WTC11 (cell line): ENCODE data around the gene VPS35L. TPM values are rescaled to one million over a fixed set of nuclear protein-coding genes. Genes with fewer than 3 reads are reported as not detected.

Experiments used
- ATAC-seq: fragments of 200-7000 bp; cut with Tn5 transposase; 2 replicates; pipeline ENCODE4 v1.10.0; 2021; ENCODE audit warnings: mild to moderate bottlenecking, moderate library complexity
- CTCF ChIA-PET: fragments of 300-600 bp; sonication (Branson Sonifier 250); formaldehyde crosslinking; loops from one replicate; lab custom pipeline; 2021; ENCODE audit warnings: antibody characterized with exemption; lab: Charles Lee
- POLR2A ChIA-PET: fragments of 350-600 bp; sonication (Branson Sonifier 250); formaldehyde crosslinking; loops from one replicate; lab custom pipeline; 2021; ENCODE audit warnings: antibody characterized with exemption; lab: Charles Lee
- DNase-seq: peaks from one replicate; pipeline ENCODE4 v3.0.0; 2021; ENCODE audit warnings: low spot score
- H3K27ac Mint-ChIP-seq: 2 replicates; pipeline ENCODE4 v1.8.0; 2021; ENCODE audit warnings: mixed read lengths
- H3K27me3 Mint-ChIP-seq: 2 replicates; pipeline ENCODE4 v1.8.0; 2021; ENCODE audit warnings: low read depth, mild to moderate bottlenecking, moderate library complexity, mixed read lengths
- H3K36me3 Mint-ChIP-seq: 2 replicates; pipeline ENCODE4 v1.8.0; 2021; ENCODE audit warnings: mixed read lengths
- H3K4me1 Mint-ChIP-seq: 2 replicates; pipeline ENCODE4 v1.8.0; 2022; ENCODE audit warnings: mixed read lengths
- H3K4me3 Mint-ChIP-seq: 2 replicates; pipeline ENCODE4 v1.8.0; 2021; ENCODE audit warnings: mild to moderate bottlenecking, moderate library complexity, mixed read lengths
- H3K9me3 Mint-ChIP-seq: 2 replicates; pipeline ENCODE4 v1.8.0; 2021; ENCODE audit warnings: mixed read lengths
- AFF4 ChIP-seq: sonication (generic); formaldehyde crosslinking; IDR thresholded peaks from 2 replicates; pipeline ENCODE4 v1.8.1; 2023; ENCODE audit warnings: mild to moderate bottlenecking, missing genetic modification reagents, borderline replicate concordance
- ATF1 ChIP-seq: sonication (generic); formaldehyde crosslinking; IDR thresholded peaks from 2 replicates; pipeline ENCODE4 v1.8.1; 2023; ENCODE audit warnings: mild to moderate bottlenecking, moderate library complexity, missing genetic modification reagents
- ATF2 ChIP-seq: sonication (generic); formaldehyde crosslinking; IDR thresholded peaks from 2 replicates; pipeline ENCODE4 v1.8.1; 2022; ENCODE audit warnings: low read depth, missing genetic modification reagents, borderline replicate concordance
- E2F1 ChIP-seq: sonication (generic); formaldehyde crosslinking; IDR thresholded peaks from 2 replicates; pipeline ENCODE4 v1.8.0; 2022; ENCODE audit warnings: mild to moderate bottlenecking, missing genetic modification reagents
- EMX1 ChIP-seq: fragments of 250-450 bp; sonication (Bioruptor Pico); IDR thresholded peaks from 2 replicates; pipeline ENCODE4 v1.8.0; 2021; ENCODE audit warnings: mild to moderate bottlenecking
- FOXK1 ChIP-seq: sonication (generic); formaldehyde crosslinking; IDR thresholded peaks from 2 replicates; pipeline ENCODE4 v1.8.0; 2022; ENCODE audit warnings: mild to moderate bottlenecking, moderate library complexity, missing genetic modification reagents
- FOXP1 ChIP-seq: sonication (generic); formaldehyde crosslinking; IDR thresholded peaks from 2 replicates; pipeline ENCODE4 v1.8.0; 2022; ENCODE audit warnings: missing genetic modification reagents, mild to moderate bottlenecking, moderate library complexity, borderline replicate concordance
- GTF2I ChIP-seq: fragments of 250-450 bp; sonication (Bioruptor Pico); conservative IDR thresholded peaks from 2 replicates; pipeline ENCODE4 v1.4.0; 2021; ENCODE audit warnings: mild to moderate bottlenecking
- HMGXB4 ChIP-seq: sonication (generic); formaldehyde crosslinking; IDR thresholded peaks from 2 replicates; pipeline ENCODE4 v1.8.1; 2023; ENCODE audit warnings: mild to moderate bottlenecking, moderate library complexity, missing genetic modification reagents
- KAT7 ChIP-seq: sonication (generic); formaldehyde crosslinking; IDR thresholded peaks from 2 replicates; pipeline ENCODE4 v1.8.1; 2023; ENCODE audit warnings: missing genetic modification reagents, mild to moderate bottlenecking, borderline replicate concordance
- MLX ChIP-seq: sonication (generic); formaldehyde crosslinking; IDR thresholded peaks from 2 replicates; pipeline ENCODE4 v1.8.1; 2023; ENCODE audit warnings: mild to moderate bottlenecking, missing genetic modification reagents, moderate library complexity
- PRRX2 ChIP-seq: fragments of 250-450 bp; sonication (Bioruptor Pico); IDR thresholded peaks from 2 replicates; pipeline ENCODE4 v1.8.0; 2021; ENCODE audit warnings: mild to moderate bottlenecking
- SMAD3 ChIP-seq: sonication (generic); formaldehyde crosslinking; IDR thresholded peaks from 2 replicates; pipeline ENCODE4 v1.8.0; 2022; ENCODE audit warnings: missing genetic modification reagents, mild to moderate bottlenecking, borderline replicate concordance
- SMAD4 ChIP-seq: sonication (generic); formaldehyde crosslinking; IDR thresholded peaks from 2 replicates; pipeline ENCODE4 v1.8.0; 2022; ENCODE audit warnings: mild to moderate bottlenecking, missing genetic modification reagents
- SOX15 ChIP-seq: fragments of 250-450 bp; sonication (Bioruptor Pico); IDR thresholded peaks from 2 replicates; pipeline ENCODE4 v1.9.0; 2021; ENCODE audit warnings: mild to moderate bottlenecking
- TCF7 ChIP-seq: sonication (generic); formaldehyde crosslinking; IDR thresholded peaks from 2 replicates; pipeline ENCODE4 v1.8.0; 2022; ENCODE audit warnings: mild to moderate bottlenecking, low read depth, missing genetic modification reagents, moderate library complexity
- TEAD1 ChIP-seq: sonication (generic); formaldehyde crosslinking; IDR thresholded peaks from 2 replicates; pipeline ENCODE4 v1.8.0; 2022; ENCODE audit warnings: mild to moderate bottlenecking, missing genetic modification reagents
- ZNF138 ChIP-seq: sonication (generic); formaldehyde crosslinking; conservative IDR thresholded peaks from 2 replicates; pipeline ENCODE4 v1.8.1; 2022; ENCODE audit warnings: mild to moderate bottlenecking, moderate library complexity, missing genetic modification reagents
- ZNF263 ChIP-seq: sonication (generic); formaldehyde crosslinking; IDR thresholded peaks from 2 replicates; pipeline ENCODE4 v1.8.1; 2022; ENCODE audit warnings: low read depth, mild to moderate bottlenecking, moderate library complexity, missing genetic modification reagents
- ZNF425 ChIP-seq: fragments of 250-450 bp; sonication (Bioruptor Pico); conservative IDR thresholded peaks from 2 replicates; pipeline ENCODE4 v1.9.0; 2021; ENCODE audit warnings: mild to moderate bottlenecking
- ZNF671 ChIP-seq: fragments of 250-450 bp; sonication (Bioruptor Pico); IDR thresholded peaks from 2 replicates; pipeline ENCODE4 v1.8.0; 2021; ENCODE audit warnings: mild to moderate bottlenecking
- total RNA-seq: library from RNA; stranded (reverse); gene quantifications from 3 replicates; pipeline ENCODE4 v1.2.3, GENCODE V29; 2021

Gene VPS35L
- total RNA-seq, 1 experiment from 2014 or later = 59.7 TPM

- no peak for ATAC-seq
- Mint-ChIP-seq H3K27me3 (no peaks in the 10 kb centered on the region), H3K36me3 (peaks cover 14% of the 10 kb centered on the region), H3K27ac (no peak overlapping the region), H3K4me1 (no peaks in the 10 kb centered on the region)
- ChIA-PET CTCF (interaction anchor here (2.1 to 2.2 kb wide), 2 partner anchors 15 to 33 kb away, joined by 7 to 9 read pairs; no protein-coding TSS in a partner anchor), POLR2A (no interaction called here)
- no peak for TF ChIP-seq GTF2I (CRISPR knock-in tag)
- no peak for TF ChIP-seq ZNF263 (CRISPR knock-in tag)
- no peak for TF ChIP-seq SMAD4
- no peak for TF ChIP-seq MLX (CRISPR knock-in tag)
- no peak for TF ChIP-seq ZNF671 (CRISPR knock-in tag)
- TF ChIP-seq EMX1 (CRISPR knock-in tag) = no peak
- no peak for TF ChIP-seq ZNF425 (CRISPR knock-in tag)
- TF ChIP-seq FOXK1 (CRISPR knock-in tag) = no peak
- TF ChIP-seq SOX15 (CRISPR knock-in tag) = no peak
- TF ChIP-seq HMGXB4 (CRISPR knock-in tag) = no peak
- TF ChIP-seq E2F1 = no peak
- no peak for TF ChIP-seq PRRX2 (CRISPR knock-in tag)
- TF ChIP-seq ATF1 = no peak
- no peak for TF ChIP-seq KAT7 (CRISPR knock-in tag)
- no peak for TF ChIP-seq ATF2 (CRISPR knock-in tag)
- TF ChIP-seq FOXP1 (CRISPR knock-in tag) = no peak
- TF ChIP-seq, all 79 proteins: peak for 0
- Mint-ChIP-seq H3K9me3 (no peaks in the 10 kb centered on the region), H3K4me3 (no peak overlapping the region)
- no peak for DNase-seq
These were observed 60.7 kb downstream of the VPS35L start for GRCh38 chr16:19616241-19616640.

GRCh38 chr16:19618876-19619275, 63.4 kb downstream of the VPS35L start:
- Mint-ChIP-seq H3K4me3 (no peak overlapping the region), H3K4me1 (no peaks in the 10 kb centered on the region), H3K27me3 (no peaks in the 10 kb centered on the region), H3K27ac (peak overlapping the region; percentile 8; the same call in 1 of the 2 replicates), H3K9me3 (no peaks in the 10 kb centered on the region), H3K36me3 (peaks cover 12% of the 10 kb centered on the region; the same call in 1 of the 2 replicates)
- no peak for DNase-seq
- no peak for TF ChIP-seq SOX15 (CRISPR knock-in tag)
- ChIA-PET CTCF (no interaction called here), POLR2A (no interaction called here)
- no peak for ATAC-seq

GRCh38 chr16:19621445-19621844, 65.9 kb downstream of the VPS35L start:
- H3K4me1 Mint-ChIP-seq = no peaks in the 10 kb centered on the region
- H3K4me3 Mint-ChIP-seq = no peak overlapping the region
- peaks cover 13% of the 10 kb centered on the region; the same call in 1 of the 2 replicates for H3K36me3 Mint-ChIP-seq

More at GRCh38 chr16:19621445-19621844, 65.9 kb downstream of the VPS35L start:
- H3K27me3 Mint-ChIP-seq = no peaks in the 10 kb centered on the region
- H3K27ac Mint-ChIP-seq = no peak overlapping the region
- H3K9me3 Mint-ChIP-seq = no peaks in the 10 kb centered on the region
- POLR2A ChIA-PET = no interaction called here
- ATAC-seq = no peak
- DNase-seq = no peak
- TF ChIP-seq TCF7 (CRISPR knock-in tag) (no peak), TEAD1 (CRISPR knock-in tag) (no peak), SMAD3 (CRISPR knock-in tag) (no peak), ZNF138 (no peak), AFF4 (no peak)
- TF ChIP-seq, all 79 proteins: peak for 0
- CTCF ChIA-PET = no interaction called here
